Calu3 (cell line): ENCODE results near the gene NRN1L. TPM values are rescaled to one million over a fixed set of nuclear protein-coding genes. Genes with fewer than 3 reads are reported as not detected.

ENCODE experiments used
- BruUV-seq: library from RNA; stranded (reverse); fragments of 400-500 nt; replicated peaks from 2 replicates; lab custom pipeline; 2021; lab: Mats Ljungman, UMichigan
- CTCF ChIA-PET: fragments of 300-600 bp; sonication (Branson Sonifier 250); formaldehyde crosslinking; loops from one replicate; lab custom pipeline; 2022; ENCODE audit warnings: antibody characterized with exemption; lab: Charles Lee
- DNase-seq: peaks from one replicate; pipeline ENCODE4 v3.0.0; 2022
- H3K27ac Mint-ChIP-seq: one replicate; pipeline ENCODE4 v1.8.0; 2022; ENCODE audit warnings: mixed read lengths; ENCODE audit not compliant: unreplicated experiment
- H3K27me3 Mint-ChIP-seq: one replicate; pipeline ENCODE4 v1.8.0; 2022; ENCODE audit warnings: mixed read lengths; ENCODE audit not compliant: unreplicated experiment
- H3K36me3 Mint-ChIP-seq: one replicate; pipeline ENCODE4 v1.8.0; 2022; ENCODE audit warnings: mild to moderate bottlenecking, moderate library complexity, mixed read lengths; ENCODE audit not compliant: insufficient read depth, unreplicated experiment
- H3K4me1 Mint-ChIP-seq: one replicate; pipeline ENCODE4 v1.8.0; 2022; ENCODE audit warnings: mild to moderate bottlenecking, low read depth, mixed read lengths; ENCODE audit not compliant: unreplicated experiment
- H3K4me3 Mint-ChIP-seq: one replicate; pipeline ENCODE4 v1.8.0; 2022; ENCODE audit warnings: mild to moderate bottlenecking, low read depth, moderate library complexity, mixed read lengths; ENCODE audit not compliant: unreplicated experiment
- H3K9me3 Mint-ChIP-seq: one replicate; pipeline ENCODE4 v1.8.0; 2022; ENCODE audit warnings: low read depth, mixed read lengths; ENCODE audit not compliant: unreplicated experiment
- intact Hi-C: fragments of 100-400 bp; cut with micrococcal nuclease; formaldehyde crosslinking; loops from one replicate; pipeline ENCODE4 v1.10.0; 2022; ENCODE audit not compliant: unreplicated experiment
- total RNA-seq: library from RNA; stranded (reverse); gene quantifications from 2 replicates; pipeline ENCODE4 v1.2.3, GENCODE V29; 2022
- TF ChIP-seq, protein P1 (sequence below): fragments of 200-600 bp; IDR thresholded peaks from one replicate; pipeline ENCODE4 v1.8.0; 2022; ENCODE audit warnings: antibody characterized with exemption; ENCODE audit not compliant: unreplicated experiment

The NRN1L gene
- total RNA-seq, 1 experiment from 2014 or later = not detected

DNA sequence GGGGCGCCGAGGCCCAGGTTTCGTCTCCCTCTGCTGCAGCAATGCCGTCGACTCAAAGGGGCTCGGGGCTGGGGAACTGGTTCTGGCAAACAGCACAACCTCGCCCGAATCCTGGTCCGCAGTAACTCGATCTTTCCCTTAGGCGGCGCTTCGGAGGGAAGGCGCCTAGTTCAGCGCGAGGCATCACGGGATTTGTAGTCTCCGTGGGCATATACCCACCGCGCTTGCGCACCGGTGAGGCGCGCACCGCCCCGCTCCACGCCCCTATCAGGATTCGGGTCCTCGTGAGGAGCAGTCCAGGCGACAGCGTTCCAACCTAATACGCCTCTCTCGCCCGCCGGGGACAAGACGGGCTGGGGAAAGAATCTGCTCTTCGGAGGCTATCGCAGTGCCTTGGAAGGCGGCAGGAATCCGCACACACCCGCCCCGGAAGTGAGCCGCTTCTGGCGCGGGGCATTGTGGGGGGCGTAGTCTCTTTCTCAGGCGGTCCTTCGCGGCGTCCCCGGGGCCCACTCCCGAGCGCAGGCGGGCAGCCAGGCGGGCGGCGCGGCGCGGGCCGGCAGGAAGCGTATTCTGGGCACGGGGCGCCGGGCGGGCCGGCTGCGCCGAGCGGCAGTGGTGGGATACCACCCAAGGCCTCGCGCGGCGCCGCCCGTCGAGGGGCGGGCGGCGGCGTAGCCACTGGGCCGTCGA, 42.7 kb upstream of the NRN1L start, which contains the start of gene THAP11:
TSS of gene THAP11 (plus strand) at position 505 of the 693 bp plus-strand sequence. CDS start 235 bp downstream, outside the sequence.
- DNase-seq = peak; percentile 97
- Mint-ChIP-seq H3K9me3 (no peaks in the 10 kb centered on the region), H3K27me3 (no peaks in the 10 kb centered on the region), H3K4me3 (peak within 1 kb of the TSS; percentile 99), H3K27ac (peak within 1 kb of the TSS; percentile 82), H3K36me3 (peaks cover 46% of the 10 kb centered on the region), H3K4me1 (peaks cover 36% of the 10 kb centered on the region)
- TF ChIP-seq, protein P1, sequence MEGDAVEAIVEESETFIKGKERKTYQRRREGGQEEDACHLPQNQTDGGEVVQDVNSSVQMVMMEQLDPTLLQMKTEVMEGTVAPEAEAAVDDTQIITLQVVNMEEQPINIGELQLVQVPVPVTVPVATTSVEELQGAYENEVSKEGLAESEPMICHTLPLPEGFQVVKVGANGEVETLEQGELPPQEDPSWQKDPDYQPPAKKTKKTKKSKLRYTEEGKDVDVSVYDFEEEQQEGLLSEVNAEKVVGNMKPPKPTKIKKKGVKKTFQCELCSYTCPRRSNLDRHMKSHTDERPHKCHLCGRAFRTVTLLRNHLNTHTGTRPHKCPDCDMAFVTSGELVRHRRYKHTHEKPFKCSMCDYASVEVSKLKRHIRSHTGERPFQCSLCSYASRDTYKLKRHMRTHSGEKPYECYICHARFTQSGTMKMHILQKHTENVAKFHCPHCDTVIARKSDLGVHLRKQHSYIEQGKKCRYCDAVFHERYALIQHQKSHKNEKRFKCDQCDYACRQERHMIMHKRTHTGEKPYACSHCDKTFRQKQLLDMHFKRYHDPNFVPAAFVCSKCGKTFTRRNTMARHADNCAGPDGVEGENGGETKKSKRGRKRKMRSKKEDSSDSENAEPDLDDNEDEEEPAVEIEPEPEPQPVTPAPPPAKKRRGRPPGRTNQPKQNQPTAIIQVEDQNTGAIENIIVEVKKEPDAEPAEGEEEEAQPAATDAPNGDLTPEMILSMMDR = peak; percentile 86
- intact Hi-C loops = no loop called here
- BruUV-seq = no TSS peak
- CTCF ChIA-PET = no interaction called here

DNA sequence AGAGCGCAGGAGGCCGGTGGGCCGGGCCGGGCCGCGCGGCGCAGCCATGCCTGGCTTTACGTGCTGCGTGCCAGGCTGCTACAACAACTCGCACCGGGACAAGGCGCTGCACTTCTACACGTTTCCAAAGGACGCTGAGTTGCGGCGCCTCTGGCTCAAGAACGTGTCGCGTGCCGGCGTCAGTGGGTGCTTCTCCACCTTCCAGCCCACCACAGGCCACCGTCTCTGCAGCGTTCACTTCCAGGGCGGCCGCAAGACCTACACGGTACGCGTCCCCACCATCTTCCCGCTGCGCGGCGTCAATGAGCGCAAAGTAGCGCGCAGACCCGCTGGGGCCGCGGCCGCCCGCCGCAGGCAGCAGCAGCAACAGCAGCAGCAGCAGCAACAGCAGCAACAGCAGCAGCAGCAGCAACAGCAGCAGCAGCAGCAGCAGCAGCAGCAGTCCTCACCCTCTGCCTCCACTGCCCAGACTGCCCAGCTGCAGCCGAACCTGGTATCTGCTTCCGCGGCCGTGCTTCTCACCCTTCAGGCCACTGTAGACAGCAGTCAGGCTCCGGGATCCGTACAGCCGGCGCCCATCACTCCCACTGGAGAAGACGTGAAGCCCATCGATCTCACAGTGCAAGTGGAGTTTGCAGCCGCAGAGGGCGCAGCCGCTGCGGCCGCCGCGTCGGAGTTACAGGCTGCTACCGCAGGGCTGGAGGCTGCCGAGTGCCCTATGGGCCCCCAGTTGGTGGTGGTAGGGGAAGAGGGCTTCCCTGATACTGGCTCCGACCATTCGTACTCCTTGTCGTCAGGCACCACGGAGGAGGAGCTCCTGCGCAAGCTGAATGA, 42.0 kb upstream of the NRN1L start:
- H3K27me3 Mint-ChIP-seq = no peaks in the 10 kb centered on the region
- peaks cover 30% of the 10 kb centered on the region for H3K4me1 Mint-ChIP-seq

DNA sequence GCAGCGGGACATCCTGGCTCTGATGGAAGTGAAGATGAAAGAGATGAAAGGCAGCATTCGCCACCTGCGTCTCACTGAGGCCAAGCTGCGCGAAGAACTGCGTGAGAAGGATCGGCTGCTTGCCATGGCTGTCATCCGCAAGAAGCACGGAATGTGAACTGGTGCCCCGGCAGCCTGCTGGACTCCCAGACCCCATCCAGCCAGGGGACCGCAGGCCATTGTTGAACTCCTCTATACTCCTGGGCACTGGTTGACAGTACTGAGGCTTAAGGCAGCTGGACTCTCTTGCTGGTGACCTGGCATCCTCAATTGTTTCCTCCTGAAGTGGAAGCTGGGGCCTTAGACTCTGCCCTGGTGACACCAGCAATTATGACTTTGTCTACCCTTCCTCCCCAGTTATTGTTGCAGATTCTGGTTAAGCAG, 41.3 kb upstream of the NRN1L start:
- H3K9me3 Mint-ChIP-seq = no peaks in the 10 kb centered on the region
- CTCF ChIA-PET = interaction anchor here (0.9 kb wide), 1 partner anchor 28 kb away, joined by 7 read pairs; no protein-coding TSS in a partner anchor
- TF ChIP-seq, protein P1 = no peak
- peak overlapping the region; percentile 82 for H3K27ac Mint-ChIP-seq
- peak overlapping the region; percentile 99 for H3K4me3 Mint-ChIP-seq
- peaks cover 58% of the 10 kb centered on the region for H3K36me3 Mint-ChIP-seq
- H3K27me3 Mint-ChIP-seq = no peaks in the 10 kb centered on the region
- no peak for DNase-seq
- intact Hi-C loops = no loop called here
- TSS peak; percentile 3 for BruUV-seq
- H3K4me1 Mint-ChIP-seq = peaks cover 25% of the 10 kb centered on the region

More for the DNA sequence above, 42.0 kb upstream of the NRN1L start:
- intact Hi-C loops = no loop called here
- CTCF ChIA-PET = interaction anchor here (0.9 kb wide), 1 partner anchor 27 kb away, joined by 7 read pairs; no protein-coding TSS in a partner anchor
- Mint-ChIP-seq H3K36me3 (peaks cover 54% of the 10 kb centered on the region), H3K9me3 (no peaks in the 10 kb centered on the region), H3K4me3 (peak overlapping the region; percentile 99), H3K27ac (peak overlapping the region; percentile 82)
- peak; percentile 44 for DNase-seq
- BruUV-seq = no TSS peak
- TF ChIP-seq, protein P1 = no peak

GRCh38 chr16:67844497-67844896, 40.2 kb upstream of the NRN1L start:
- no TSS peak for BruUV-seq
- TF ChIP-seq, protein P1 = no peak
- H3K27ac Mint-ChIP-seq = no peak overlapping the region
- no peaks in the 10 kb centered on the region for H3K27me3 Mint-ChIP-seq
- peaks cover 58% of the 10 kb centered on the region for H3K36me3 Mint-ChIP-seq
- no peaks in the 10 kb centered on the region for H3K9me3 Mint-ChIP-seq
- CTCF ChIA-PET = interaction anchor here (1.1 to 1.6 kb wide), 2 partner anchors 10 to 14 kb away, joined by 3 to 6 read pairs; no protein-coding TSS in a partner anchor
- peaks cover 25% of the 10 kb centered on the region for H3K4me1 Mint-ChIP-seq
- no peak for DNase-seq
- intact Hi-C loops = no loop called here
- H3K4me3 Mint-ChIP-seq = no peak overlapping the region
